ENCODE data around the gene CPT1B.

DNA sequence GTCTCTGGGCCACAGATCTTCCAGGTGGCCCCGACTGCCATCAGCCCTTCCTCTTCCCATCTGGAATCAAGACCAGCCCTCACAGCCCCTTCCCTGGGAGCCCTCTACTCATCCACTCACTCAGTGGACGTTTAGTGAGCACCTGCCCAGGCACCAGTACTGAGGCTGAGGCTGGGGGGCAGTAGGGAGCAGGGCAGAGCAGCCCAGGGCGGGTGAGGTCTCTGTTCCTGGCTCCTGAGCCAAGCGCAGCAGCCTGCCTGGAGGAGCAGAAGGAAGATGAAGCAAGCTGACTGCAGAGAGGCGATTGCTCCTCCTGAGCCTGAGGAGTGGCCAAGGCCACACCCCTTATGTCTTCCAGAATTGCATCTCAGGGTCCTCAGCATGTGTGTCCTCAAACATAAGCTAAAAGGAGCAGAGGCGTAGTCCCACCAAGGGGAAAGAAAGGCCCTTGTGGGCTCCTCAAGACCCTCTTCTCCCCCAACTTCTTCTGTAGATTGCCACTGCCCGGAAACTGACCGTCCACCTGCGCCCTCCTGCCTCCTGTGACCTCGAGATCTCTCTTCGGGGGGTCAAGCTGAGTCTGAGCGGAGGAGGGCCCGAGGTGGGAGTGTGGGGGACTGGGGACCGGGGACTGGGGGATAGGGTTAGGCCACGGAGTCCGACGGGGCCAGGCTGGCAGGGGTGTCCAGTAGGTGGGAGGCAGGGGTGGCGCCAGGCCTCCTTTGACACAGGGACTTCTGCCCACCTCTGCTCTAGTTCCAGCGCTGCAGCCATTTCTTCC is 28.1 kb upstream of the CPT1B start:
- TF ChIP-seq, protein P1, sequence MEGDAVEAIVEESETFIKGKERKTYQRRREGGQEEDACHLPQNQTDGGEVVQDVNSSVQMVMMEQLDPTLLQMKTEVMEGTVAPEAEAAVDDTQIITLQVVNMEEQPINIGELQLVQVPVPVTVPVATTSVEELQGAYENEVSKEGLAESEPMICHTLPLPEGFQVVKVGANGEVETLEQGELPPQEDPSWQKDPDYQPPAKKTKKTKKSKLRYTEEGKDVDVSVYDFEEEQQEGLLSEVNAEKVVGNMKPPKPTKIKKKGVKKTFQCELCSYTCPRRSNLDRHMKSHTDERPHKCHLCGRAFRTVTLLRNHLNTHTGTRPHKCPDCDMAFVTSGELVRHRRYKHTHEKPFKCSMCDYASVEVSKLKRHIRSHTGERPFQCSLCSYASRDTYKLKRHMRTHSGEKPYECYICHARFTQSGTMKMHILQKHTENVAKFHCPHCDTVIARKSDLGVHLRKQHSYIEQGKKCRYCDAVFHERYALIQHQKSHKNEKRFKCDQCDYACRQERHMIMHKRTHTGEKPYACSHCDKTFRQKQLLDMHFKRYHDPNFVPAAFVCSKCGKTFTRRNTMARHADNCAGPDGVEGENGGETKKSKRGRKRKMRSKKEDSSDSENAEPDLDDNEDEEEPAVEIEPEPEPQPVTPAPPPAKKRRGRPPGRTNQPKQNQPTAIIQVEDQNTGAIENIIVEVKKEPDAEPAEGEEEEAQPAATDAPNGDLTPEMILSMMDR (conservative IDR thresholded peaks at IDR 0.05) = no peak; the same call in 1 of the 2 replicates
- no peak for TF ChIP-seq ZFX (IDR thresholded peaks at IDR 0.05)

Measured in C4-2B (cell line).